T-cell (primary cell): Measurements from ENCODE around the gene ANKRD63. TPM values are rescaled to one million over a fixed set of nuclear protein-coding genes. Genes with fewer than 3 reads are reported as not detected.

Experiments used
- ATAC-seq, 4 experiments: fragments of 200-7000 bp in 3 of 4; fragments of 150-1000 bp in 1 of 4; cut with Tn5 transposase; replicated peaks in 1 of 4; 1 replicate in 3 of 4; 2 replicates in 1 of 4; pipeline ENCODE4 v1.10.0; 2021; ENCODE audit warnings: moderate library complexity in 3 of 4, mild to moderate bottlenecking in 2 of 4, moderate number of reproducible peaks in 1 of 4
- CTCF ChIA-PET, 2 donors: fragments of 300-600 bp; sonication (Branson Sonifier 250); formaldehyde crosslinking; loops; one replicate each; lab custom pipeline; 2022; ENCODE audit warnings: antibody characterized with exemption in 2 of 2; lab: Charles Lee
- POLR2A ChIA-PET, 2 donors: fragments of 300-600 bp; sonication (Branson Sonifier 250); formaldehyde crosslinking; loops; one replicate each; lab custom pipeline; 2022; ENCODE audit warnings: antibody characterized with exemption in 2 of 2; lab: Charles Lee
- DNase-seq, 35 experiments: peaks; one replicate each; pipeline versions ENCODE4 v3.0.0 to v3.0.0-alpha.2; 2013 to 2023
- H3K27ac ChIP-seq: one replicate; pipeline ENCODE4 v1.5.1; 2013; ENCODE audit warnings: low read length
- H3K27me3 ChIP-seq, 2 experiments: replicated peaks in 1 of 2; 1 replicate in 1 of 2; 2 replicates in 1 of 2; pipeline versions ENCODE4 v1.6.1 to v1.7.0; 2013; ENCODE audit warnings: low read length in 1 of 2, mixed read lengths in 1 of 2; ENCODE audit not compliant: control insufficient read depth in 2 of 2, insufficient read depth in 2 of 2; ENCODE audit errors: extremely low read depth in 1 of 2
- H3K36me3 ChIP-seq, 2 donors: 1 replicate in 1 of 2; 2 replicates in 1 of 2; pipeline versions ENCODE4 v1.6.1 to v1.7.0; 2013; ENCODE audit warnings: low read length in 1 of 2; ENCODE audit not compliant: control insufficient read depth in 2 of 2, insufficient read depth in 1 of 2; ENCODE audit errors: extremely low read depth in 1 of 2
- H3K4me1 ChIP-seq, 2 experiments: 1 replicate in 1 of 2; 2 replicates in 1 of 2; pipeline versions ENCODE4 v1.6.1 to v1.7.0; 2013; ENCODE audit warnings: low read length in 2 of 2, mixed read lengths in 1 of 2; ENCODE audit not compliant: insufficient read depth in 2 of 2, control insufficient read depth in 1 of 2; ENCODE audit errors: extremely low read depth in 1 of 2
- H3K4me3 ChIP-seq, 2 donors: 1 replicate in 1 of 2; 2 replicates in 1 of 2; pipeline versions ENCODE4 v1.5.1 to v1.7.0; 2013; ENCODE audit warnings: mild to moderate bottlenecking in 2 of 2, low read length in 1 of 2, moderate library complexity in 1 of 2; ENCODE audit not compliant: control insufficient read depth in 1 of 2; ENCODE audit errors: extremely low read depth in 1 of 2
- H3K9me3 ChIP-seq: 2 replicates; pipeline ENCODE4 v1.7.0; 2013
- H3K27ac Mint-ChIP-seq, 2 donors: one replicate each; pipeline ENCODE4 v1.8.0; 2020 to 2021; ENCODE audit warnings: mild to moderate bottlenecking in 2 of 2, mixed read lengths in 2 of 2
- H3K27me3 Mint-ChIP-seq, 2 donors: one replicate each; pipeline ENCODE4 v1.8.0; 2021 to 2022; ENCODE audit warnings: mixed read lengths in 2 of 2
- H3K36me3 Mint-ChIP-seq: one replicate; pipeline ENCODE4 v1.8.0; 2021; ENCODE audit warnings: mixed read lengths
- H3K4me1 Mint-ChIP-seq, 3 donors: one replicate each; pipeline ENCODE4 v1.8.0; 2020 to 2022; ENCODE audit warnings: mixed read lengths in 3 of 3, mild to moderate bottlenecking in 1 of 3
- H3K4me3 Mint-ChIP-seq, 3 donors: one replicate each; pipeline ENCODE4 v1.8.0; 2020 to 2022; ENCODE audit warnings: mild to moderate bottlenecking in 3 of 3, mixed read lengths in 3 of 3, moderate library complexity in 3 of 3
- H3K9me3 Mint-ChIP-seq, 3 donors: one replicate each; pipeline ENCODE4 v1.8.0; 2020 to 2022; ENCODE audit warnings: mixed read lengths in 3 of 3
- WGBS: methylation state at CpG from one replicate; pipeline ENCODE4 v1.1.5; 2013; ENCODE audit warnings: missing lambda C conversion rate; ENCODE audit not compliant: insufficient coverage; 5-methylcytosine and 5-hydroxymethylcytosine counted together
- total RNA-seq, 35 experiments: library from RNA in 6 of 35; stranded (reverse) in 6 of 35; fragments of 120-200 nt in 1 of 35; gene quantifications; one replicate each; pipeline versions ENCODE4 v1.2.1 to v1.2.4 and lab custom pipeline; 2013 to 2026

ANKRD63 gene
- total RNA-seq, 5 donors from 2014 or later (not counting 1 experiment from before 2014, with no cell fraction given), result 0.23 to 0.38 TPM; not detected in 3

GRCh38 chr15:40323953-40324937 lies 41.4 kb upstream of the ANKRD63 start:
- ChIA-PET POLR2A (interaction anchor here in 1 of 2 donors (0.7 to 0.9 kb wide), 2 partner anchors 16 to 60 kb away, joined by 3 to 6 read pairs; partner anchors contain the start of gene PLCB2), CTCF (interaction anchor here (0.6 to 5.1 kb wide), 13 partner anchors 8 to 104 kb away, joined by 3 to 35 read pairs (median 4); partner anchors contain the start of gene PLCB2 (in 1 of the 2))
- DNase-seq (peak in 20 of 35 experiments; percentile 13 to 65 (median 38)), ATAC-seq (peak; percentile 1 to 21 (median 12))
- Mint-ChIP-seq H3K27me3 (peaks cover 0 to 5% of the 10 kb centered on the region in 2 donors), H3K27ac (peak overlapping the region in 1 of 2 donors; percentile 6), H3K9me3 (no peaks in the 10 kb centered on the region), H3K4me3 (peak overlapping the region; percentile 74 to 80 (median 76)), H3K4me1 (peaks cover 34 to 36% (median 35%) of the 10 kb centered on the region in 3 donors), H3K36me3 (no peaks in the 10 kb centered on the region)
- WGBS, result under 1% methylated on average over 80 of the region's 101 CpGs
- H3K27ac ChIP-seq, result no peak overlapping the region
- no peaks in the 10 kb centered on the region for H3K36me3 ChIP-seq
- H3K27me3 ChIP-seq, result no peaks in the 10 kb centered on the region
- H3K4me3 ChIP-seq, result peak overlapping the region; percentile 45 to 50
- no peaks in the 10 kb centered on the region for H3K9me3 ChIP-seq
- H3K4me1 ChIP-seq, result peaks cover 9 to 32% of the 10 kb centered on the region in 2 experiments

- no peaks in the 10 kb centered on the region for H3K27me3 ChIP-seq
- peak within 1 kb of the TSS; percentile 76 to 83 for H3K27ac Mint-ChIP-seq
- DNase-seq (peak; percentile 79 to 95 (median 89)), ATAC-seq (peak; percentile 87 to 90 (median 88))
- peaks cover 34% of the 10 kb centered on the region in 3 donors for H3K4me1 Mint-ChIP-seq
- no peaks in the 10 kb centered on the region for H3K9me3 Mint-ChIP-seq
- ChIA-PET POLR2A (interaction anchor here (0.8 to 1.2 kb wide), 4 partner anchors 11 to 246 kb away, joined by 3 to 5 read pairs (median 3); partner anchors contain the start of gene RPUSD2 (in 1 of the 2)), CTCF (interaction anchor here (0.6 to 2.0 kb wide), 15 partner anchors 10 to 145 kb away, joined by 3 to 35 read pairs (median 4); partner anchors contain the start of genes PLCB2 (in 2 of the 2) and CCDC9B (in 1 of the 2))
- H3K4me3 ChIP-seq, result peak within 1 kb of the TSS; percentile 50 to 58
- peaks cover 0 to 5% of the 10 kb centered on the region in 2 donors for H3K27me3 Mint-ChIP-seq
- H3K27ac ChIP-seq, result peak within 1 kb of the TSS; percentile 55
- under 1% methylated on average over 102 of the region's 103 CpGs for WGBS
- H3K4me1 ChIP-seq, result peaks cover 6 to 32% of the 10 kb centered on the region in 2 experiments
- peak within 1 kb of the TSS; percentile 76 to 81 (median 77) for H3K4me3 Mint-ChIP-seq
- H3K36me3 Mint-ChIP-seq, result no peaks in the 10 kb centered on the region
- no peaks in the 10 kb centered on the region for H3K9me3 ChIP-seq
- no peaks in the 10 kb centered on the region for H3K36me3 ChIP-seq
These were observed 40.5 kb upstream of the ANKRD63 start, which contains the start of gene INAFM2 for GRCh38 chr15:40323239-40323952. Gene INAFM2, plus strand, starts transcription at chr15:40323692. Its CDS starts 364 bp downstream, at chr15:40324056.

- H3K27me3 Mint-ChIP-seq, result peaks cover 0 to 9% of the 10 kb centered on the region in 2 donors
- POLR2A ChIA-PET, result interaction anchor here (0.8 to 1.2 kb wide), 4 partner anchors 11 to 246 kb away, joined by 3 to 5 read pairs (median 3); partner anchors contain the start of gene RPUSD2 (in 1 of the 2)
- WGBS, result 76% methylated on average over 26 of the region's 26 CpGs
- H3K9me3 ChIP-seq, result no peaks in the 10 kb centered on the region
- peak overlapping the region; percentile 76 to 83 for H3K27ac Mint-ChIP-seq
- peak overlapping the region; percentile 55 for H3K27ac ChIP-seq
- peaks cover 32 to 34% (median 32%) of the 10 kb centered on the region in 3 donors for H3K4me1 Mint-ChIP-seq
- peaks cover 5 to 32% of the 10 kb centered on the region in 2 experiments for H3K4me1 ChIP-seq
- CTCF ChIA-PET, result interaction anchor here (0.6 to 2.0 kb wide), 14 partner anchors 9 to 95 kb away, joined by 3 to 35 read pairs (median 4); partner anchors contain the start of genes PLCB2 (in 2 of the 2) and CCDC9B (in 1 of the 2)
- H3K36me3 Mint-ChIP-seq, result no peaks in the 10 kb centered on the region
- ATAC-seq (peak in 1 of 4 experiments; percentile 0), DNase-seq (peak in 1 of 35 experiments; percentile 19)
- H3K27me3 ChIP-seq, result no peaks in the 10 kb centered on the region
- no peaks in the 10 kb centered on the region for H3K9me3 Mint-ChIP-seq
- peak overlapping the region; percentile 63 to 81 (median 77) for H3K4me3 Mint-ChIP-seq
- no peaks in the 10 kb centered on the region for H3K36me3 ChIP-seq
- H3K4me3 ChIP-seq, result peak overlapping the region; percentile 46 to 58
These were observed 39.8 kb upstream of the ANKRD63 start for GRCh38 chr15:40322531-40323238.

GRCh38 chr15:40320931-40321371 lies 38.1 kb upstream of the ANKRD63 start:
- ATAC-seq, result peak; percentile 16 to 26 (median 20)
- H3K27ac Mint-ChIP-seq, result peak overlapping the region; percentile 12 to 62
- no peak overlapping the region for H3K27ac ChIP-seq
- CTCF ChIA-PET, result interaction anchor here (0.6 to 2.8 kb wide), 15 partner anchors 9 to 216 kb away, joined by 3 to 23 read pairs (median 5); partner anchors contain the start of gene PLCB2 (in 2 of the 2)
- H3K9me3 ChIP-seq, result no peaks in the 10 kb centered on the region
- H3K36me3 ChIP-seq, result no peaks in the 10 kb centered on the region
- peak in 29 of 35 experiments; percentile 31 to 79 (median 50) for DNase-seq
- H3K4me3 Mint-ChIP-seq, result peak overlapping the region in 2 of 3 donors; percentile 28 to 35
- H3K9me3 Mint-ChIP-seq, result no peaks in the 10 kb centered on the region
- peaks cover 0 to 11% of the 10 kb centered on the region in 2 donors for H3K27me3 Mint-ChIP-seq
- POLR2A ChIA-PET, result no interaction called here
- H3K4me1 Mint-ChIP-seq, result peaks cover 27 to 31% (median 31%) of the 10 kb centered on the region in 3 donors
- WGBS, result no CpG with 5 or more reads among the region's 2 CpGs
- no peaks in the 10 kb centered on the region for H3K36me3 Mint-ChIP-seq
- no peak overlapping the region for H3K4me3 ChIP-seq
- H3K27me3 ChIP-seq, result no peaks in the 10 kb centered on the region
- H3K4me1 ChIP-seq, result peaks cover 5 to 29% of the 10 kb centered on the region in 2 experiments

GRCh38 chr15:40320409-40320808 lies 37.5 kb upstream of the ANKRD63 start:
- no peaks in the 10 kb centered on the region for H3K9me3 Mint-ChIP-seq
- Histone ChIP-seq H3K4me3 (no peak overlapping the region), H3K27ac (no peak overlapping the region), H3K4me1 (peaks cover 5 to 27% of the 10 kb centered on the region in 2 experiments), H3K36me3 (no peaks in the 10 kb centered on the region), H3K27me3 (no peaks in the 10 kb centered on the region), H3K9me3 (no peaks in the 10 kb centered on the region)
- no peaks in the 10 kb centered on the region for H3K36me3 Mint-ChIP-seq
- ATAC-seq (no peak), DNase-seq (no peak)
- ChIA-PET POLR2A (interaction anchor here in 1 of 2 donors (1.2 kb wide), 1 partner anchor 14 kb away, joined by 3 read pairs; no protein-coding TSS in a partner anchor), CTCF (interaction anchor here (0.6 to 2.8 kb wide), 12 partner anchors 10 to 18 kb away, joined by 3 to 23 read pairs (median 4); partner anchors contain the start of gene PLCB2 (in 2 of the 2))
- no peak overlapping the region for H3K4me3 Mint-ChIP-seq
- H3K4me1 Mint-ChIP-seq, result peaks cover 23 to 26% (median 25%) of the 10 kb centered on the region in 3 donors
- WGBS, result 100% methylated on average over 1 of the region's 1 CpG
- no peak overlapping the region for H3K27ac Mint-ChIP-seq
- H3K27me3 Mint-ChIP-seq, result peaks cover 0 to 11% of the 10 kb centered on the region in 2 donors
